Mesenchymal stem cell (in vitro differentiated cells and primary cell): ENCODE results near the gene MUCL3.
"Not testable (repeated sequence)": the region's sequence is repeated elsewhere in the genome, so short reads cannot be mapped to it uniquely, and the experiment has no call there.

ENCODE experiments used
- DNase-seq: peaks from one replicate; pipeline ENCODE4 v3.0.0-alpha.2; 2013
- H2AFZ ChIP-seq: one replicate; pipeline ENCODE4 v1.6.1; 2013; ENCODE audit warnings: low read depth, mild to moderate bottlenecking, control low read depth, inconsistent platforms, low read length, moderate library complexity
- H2AK5ac ChIP-seq: 2 replicates; pipeline ENCODE4 v1.6.1; 2013; ENCODE audit warnings: low read length, moderate library complexity, mild to moderate bottlenecking, inconsistent platforms; ENCODE audit not compliant: severe bottlenecking
- H2BK120ac ChIP-seq: one replicate; pipeline ENCODE4 v1.6.1; 2013; ENCODE audit warnings: low read depth, mild to moderate bottlenecking, inconsistent platforms, low read length, moderate library complexity
- H2BK12ac ChIP-seq, 2 experiments: one replicate each; pipeline ENCODE4 v1.6.1; 2013; ENCODE audit warnings: inconsistent platforms in 2 of 2, low read length in 2 of 2, mild to moderate bottlenecking in 2 of 2, moderate library complexity in 2 of 2, control low read depth in 1 of 2
- H2BK15ac ChIP-seq: one replicate; pipeline ENCODE4 v1.6.1; 2013; ENCODE audit warnings: mild to moderate bottlenecking, low read depth, inconsistent platforms; ENCODE audit not compliant: poor library complexity, severe bottlenecking
- H2BK5ac ChIP-seq: 2 replicates; pipeline ENCODE4 v1.6.1; 2013; ENCODE audit warnings: low read depth, mild to moderate bottlenecking, low read length, control low read depth, inconsistent platforms; ENCODE audit not compliant: poor library complexity, severe bottlenecking
- H3K14ac ChIP-seq, 2 experiments: one replicate each; pipeline ENCODE4 v1.6.1; 2013; ENCODE audit warnings: inconsistent platforms in 2 of 2, low read length in 2 of 2, control low read depth in 1 of 2, mild to moderate bottlenecking in 1 of 2, moderate library complexity in 1 of 2
- H3K18ac ChIP-seq, 2 experiments: one replicate each; pipeline ENCODE4 v1.6.1; 2013; ENCODE audit warnings: inconsistent platforms in 2 of 2, low read length in 2 of 2, control low read depth in 1 of 2, low read depth in 1 of 2, mild to moderate bottlenecking in 1 of 2
- H3K23ac ChIP-seq, 2 experiments: one replicate each; pipeline ENCODE4 v1.6.1; 2013; ENCODE audit warnings: inconsistent platforms in 2 of 2, low read length in 2 of 2, mild to moderate bottlenecking in 2 of 2, moderate library complexity in 2 of 2, control low read depth in 1 of 2
- H3K27ac ChIP-seq: 2 replicates; pipeline ENCODE4 v1.5.1; 2013; ENCODE audit warnings: mild to moderate bottlenecking, moderate library complexity, low read length, control low read depth, inconsistent platforms; ENCODE audit not compliant: poor library complexity, severe bottlenecking
- H3K27me3 ChIP-seq, 2 experiments: 2 replicates each; pipeline versions ENCODE4 v1.6.1 to v1.7.0; 2013; ENCODE audit warnings: low read length in 2 of 2, mild to moderate bottlenecking in 2 of 2, moderate library complexity in 2 of 2, control low read depth in 1 of 2, inconsistent platforms in 1 of 2; ENCODE audit not compliant: control insufficient read depth in 1 of 2, insufficient read depth in 1 of 2
- H3K36me3 ChIP-seq, 2 experiments: 2 replicates each; pipeline versions ENCODE4 v1.6.1 to v1.7.0; 2013; ENCODE audit warnings: low read length in 2 of 2, control low read depth in 1 of 2, inconsistent platforms in 1 of 2, low read depth in 1 of 2, mild to moderate bottlenecking in 1 of 2; ENCODE audit not compliant: insufficient read depth in 2 of 2, control insufficient read depth in 1 of 2
- H3K4ac ChIP-seq, 2 experiments: one replicate each; pipeline ENCODE4 v1.6.1; 2013; ENCODE audit warnings: inconsistent platforms in 2 of 2, low read length in 2 of 2, mild to moderate bottlenecking in 2 of 2, moderate library complexity in 2 of 2, control low read depth in 1 of 2, low read depth in 1 of 2
- H3K4me1 ChIP-seq: 2 replicates; pipeline ENCODE4 v1.6.1; 2013; ENCODE audit warnings: low read depth, low read length, control low read depth; ENCODE audit not compliant: control insufficient read depth, insufficient read depth
- H3K4me2 ChIP-seq: 2 replicates; pipeline ENCODE4 v1.6.1; 2013; ENCODE audit warnings: low read length, mild to moderate bottlenecking, inconsistent platforms; ENCODE audit not compliant: poor library complexity, severe bottlenecking
- H3K4me3 ChIP-seq, 2 experiments: 2 replicates each; pipeline versions ENCODE4 v1.5.1 to v1.7.0; 2013; ENCODE audit warnings: low read length in 2 of 2, mild to moderate bottlenecking in 2 of 2, control low read depth in 1 of 2, low read depth in 1 of 2; ENCODE audit not compliant: insufficient read depth in 1 of 2
- H3K79me1 ChIP-seq: replicated peaks from 2 replicates; pipeline ENCODE4 v1.6.1; 2013; ENCODE audit warnings: mild to moderate bottlenecking, control low read depth, low read length, inconsistent platforms; ENCODE audit not compliant: poor library complexity, severe bottlenecking
- H3K9ac ChIP-seq: 2 replicates; pipeline ENCODE4 v1.7.0; 2013; ENCODE audit warnings: mild to moderate bottlenecking, low read length, moderate library complexity
- H3K9me3 ChIP-seq: 2 replicates; pipeline ENCODE4 v1.7.0; 2013; ENCODE audit warnings: mild to moderate bottlenecking, low read length; ENCODE audit not compliant: control insufficient read depth
- H4K8ac ChIP-seq: one replicate; pipeline ENCODE4 v1.6.1; 2013; ENCODE audit warnings: inconsistent platforms, mild to moderate bottlenecking, low read length, moderate library complexity
- H4K91ac ChIP-seq: one replicate; pipeline ENCODE4 v1.6.1; 2013; ENCODE audit warnings: mild to moderate bottlenecking, low read length, inconsistent platforms
- WGBS: methylation state at CpG from one replicate; pipeline ENCODE4 v1.1.7; 2013; ENCODE audit warnings: mixed read lengths; 5-methylcytosine and 5-hydroxymethylcytosine counted together

The MUCL3 gene

GRCh38 chr6:30900863-30901417, 39.8 kb upstream of the MUCL3 start:
- H2BK5ac ChIP-seq = no peak overlapping the region
- no peak overlapping the region for H2BK12ac ChIP-seq
- H3K18ac ChIP-seq = no peak overlapping the region
- peaks cover 9% of the 10 kb centered on the region for H3K79me1 ChIP-seq
- no peak overlapping the region for H2BK15ac ChIP-seq
- peaks cover 29 to 44% of the 10 kb centered on the region in 2 experiments for H3K36me3 ChIP-seq
- H3K4me2 ChIP-seq = no peak overlapping the region
- H2AK5ac ChIP-seq = no peak overlapping the region
- no peak overlapping the region for H3K23ac ChIP-seq
- H3K27me3 ChIP-seq = no peaks in the 10 kb centered on the region
- no peaks in the 10 kb centered on the region for H3K4me1 ChIP-seq
- H3K4ac ChIP-seq = no peak overlapping the region
- H2BK120ac ChIP-seq = no peak overlapping the region
- no peak overlapping the region for H4K91ac ChIP-seq
- 60% methylated on average over 1 of the region's 1 CpG for WGBS
- no peak overlapping the region for H4K8ac ChIP-seq
- H3K27ac ChIP-seq = no peak overlapping the region
- no peak overlapping the region for H3K14ac ChIP-seq
- H3K4me3 ChIP-seq = no peak overlapping the region
- no peaks in the 10 kb centered on the region for H3K9me3 ChIP-seq
- no peak overlapping the region for H3K9ac ChIP-seq
- no peak for DNase-seq
- no peak overlapping the region for H2AFZ ChIP-seq

GRCh38 chr6:30901436-30901835, 39.3 kb upstream of the MUCL3 start:
- no peak overlapping the region for H3K27ac ChIP-seq
- no peak overlapping the region for H3K14ac ChIP-seq
- no peak overlapping the region for H3K4ac ChIP-seq
- no peak overlapping the region for H4K8ac ChIP-seq
- peaks cover 5% of the 10 kb centered on the region for H3K79me1 ChIP-seq
- no peak overlapping the region for H2BK120ac ChIP-seq
- H3K4me2 ChIP-seq = no peak overlapping the region
- H2BK15ac ChIP-seq = no peak overlapping the region
- H3K36me3 ChIP-seq = peaks cover 29 to 39% of the 10 kb centered on the region in 2 experiments
- H3K23ac ChIP-seq = no peak overlapping the region
- no peak overlapping the region for H2BK5ac ChIP-seq
- no peak overlapping the region for H3K4me3 ChIP-seq
- no peak overlapping the region for H4K91ac ChIP-seq
- no peak overlapping the region for H3K18ac ChIP-seq
- H2AK5ac ChIP-seq = no peak overlapping the region
- H2BK12ac ChIP-seq = no peak overlapping the region
- H2AFZ ChIP-seq = no peak overlapping the region
- DNase-seq = no peak
- no peaks in the 10 kb centered on the region for H3K9me3 ChIP-seq
- no peaks in the 10 kb centered on the region for H3K27me3 ChIP-seq
- H3K9ac ChIP-seq = no peak overlapping the region
- no peaks in the 10 kb centered on the region for H3K4me1 ChIP-seq

GRCh38 chr6:30902196-30902595, 38.6 kb upstream of the MUCL3 start:
- H3K18ac ChIP-seq, H3K4me2 ChIP-seq, H4K91ac ChIP-seq, H3K14ac ChIP-seq, H3K27me3 ChIP-seq, H3K27ac ChIP-seq, H3K4me3 ChIP-seq, H3K79me1 ChIP-seq, H2AK5ac ChIP-seq, H2BK15ac ChIP-seq, H2BK12ac ChIP-seq, DNase-seq, H3K9me3 ChIP-seq, H3K9ac ChIP-seq, H2BK5ac ChIP-seq, H3K4me1 ChIP-seq, H4K8ac ChIP-seq, H3K4ac ChIP-seq, H3K23ac ChIP-seq, H2BK120ac ChIP-seq, H2AFZ ChIP-seq: not testable (repeated sequence)
- WGBS = 88% methylated on average over 9 of the region's 9 CpGs
- peaks cover 25 to 32% of the 10 kb centered on the region in 2 experiments for H3K36me3 ChIP-seq

- no peaks in the 10 kb centered on the region for H3K79me1 ChIP-seq
- H3K4me2 ChIP-seq = no peak overlapping the region
- H2AK5ac ChIP-seq = no peak overlapping the region
- no peak overlapping the region for H2AFZ ChIP-seq
- H2BK15ac ChIP-seq = no peak overlapping the region
- H3K4ac ChIP-seq = no peak overlapping the region
- no peak overlapping the region for H4K8ac ChIP-seq
- peaks cover 3% of the 10 kb centered on the region for H3K4me1 ChIP-seq
- no peak overlapping the region for H4K91ac ChIP-seq
- H2BK5ac ChIP-seq = no peak overlapping the region
- H2BK12ac ChIP-seq = no peak overlapping the region
- H3K18ac ChIP-seq = no peak overlapping the region
- no peak overlapping the region for H2BK120ac ChIP-seq
- H3K9ac ChIP-seq = no peak overlapping the region
- peaks cover 20 to 27% of the 10 kb centered on the region in 2 experiments for H3K36me3 ChIP-seq
- no peak overlapping the region for H3K4me3 ChIP-seq
- H3K27ac ChIP-seq = no peak overlapping the region
- no peaks in the 10 kb centered on the region for H3K27me3 ChIP-seq
- H3K9me3 ChIP-seq = no peaks in the 10 kb centered on the region
- 53% methylated on average over 5 of the region's 5 CpGs for whole genome bisulfite sequencing
- H3K14ac ChIP-seq = no peak overlapping the region
- no peak overlapping the region for H3K23ac ChIP-seq
- no peak for DNase-seq
These were observed 38.1 kb upstream of the MUCL3 start for GRCh38 chr6:30902709-30903108.
